ENCODE results near the gene SMIM23. TPM values are rescaled to one million over a fixed set of nuclear protein-coding genes. Genes with fewer than 3 reads are reported as not detected.

SMIM23 gene
- total and polyA plus RNA-seq, 2 donors (not counting 3 experiments of a cell fraction or from before 2014, with no cell fraction given): not detected

DNA sequence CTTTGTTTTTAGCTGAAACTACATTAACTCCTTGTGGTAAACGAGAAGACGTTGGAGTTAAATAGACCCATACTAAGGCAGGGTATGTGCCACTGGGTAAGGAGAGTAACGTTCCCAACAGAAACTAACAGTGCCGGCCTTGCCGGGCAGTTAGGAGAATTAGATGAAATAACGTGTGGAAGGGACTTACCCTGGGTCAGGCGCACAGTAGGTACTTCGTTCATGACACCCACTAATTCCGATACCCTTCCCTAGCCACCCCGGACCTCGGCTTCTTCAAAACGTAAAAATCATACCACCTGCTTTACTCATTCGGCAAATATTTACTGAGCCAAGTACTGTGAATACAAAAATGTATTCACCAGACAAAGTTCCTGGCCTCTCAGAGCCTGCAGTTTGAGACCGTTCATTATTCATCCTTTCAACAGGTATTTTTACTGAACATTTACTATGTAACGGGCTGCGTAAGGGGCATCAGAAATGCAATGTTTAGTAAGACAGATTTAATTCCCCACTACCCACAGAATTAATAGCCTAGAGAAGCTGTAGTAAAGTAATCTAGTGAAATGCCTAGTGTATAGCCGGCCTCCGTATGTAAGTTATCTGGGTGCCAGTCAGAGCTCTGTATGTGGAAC lies 3.2 kb upstream of the SMIM23 start:
- Histone ChIP-seq H3K27ac (ENCODE audit: insufficient read depth, low read depth, low read length) (no peak overlapping the region), H2AFZ (ENCODE audit: low read depth, low read length) (no peak overlapping the region), H3K27me3 (ENCODE audit: control insufficient read depth in 2 of 2, insufficient read depth in 2 of 2, low read length in 2 of 2) (peaks cover 6 to 7% of the 10 kb centered on the region in 2 experiments), H3K9me3 (replicated peaks; ENCODE audit: control insufficient read depth, insufficient read depth, low read length) (no peaks in the 10 kb centered on the region), H3K79me2 (ENCODE audit: control insufficient read depth, insufficient read depth, low read length) (no peaks in the 10 kb centered on the region), H3K36me3 (ENCODE audit: control insufficient read depth in 2 of 2, extremely low read depth in 1 of 2, insufficient read depth in 2 of 2, low read length in 2 of 2) (no peaks in the 10 kb centered on the region), H3K4me3 (replicated peaks in 1 of 3; ENCODE audit: insufficient read depth in 1 of 3, low read depth in 1 of 3, low read length in 3 of 3) (no peak overlapping the region), H3K4me2 (ENCODE audit: insufficient read depth, low read length) (no peak overlapping the region), H4K20me1 (replicated peaks; ENCODE audit: control insufficient read depth, extremely low read depth, insufficient read depth, low read length) (no peaks in the 10 kb centered on the region), H3K4me1 (ENCODE audit: control insufficient read depth, extremely low read depth, insufficient read depth, low read length) (no peaks in the 10 kb centered on the region), H3K9ac (replicated peaks; ENCODE audit: extremely low read depth, insufficient read depth, low read length) (no peak overlapping the region), H3K9me1 (replicated peaks; ENCODE audit: control insufficient read depth, extremely low read depth, insufficient read depth, low read length) (no peaks in the 10 kb centered on the region)
- no peak for DNase-seq (ENCODE audit: low read depth, low spot score)
- intact Hi-C loops (cut with micrococcal nuclease) (no loop called here), dilution Hi-C loops (cut with MboI; ENCODE audit: extremely low pct_ligation_motif_present, low sequenced_read_pairs) (no loop called here)
- ChIA-PET CTCF (interaction anchor here (1.4 to 1.5 kb wide), 2 partner anchors 13 to 55 kb away, joined by 3 read pairs; no protein-coding TSS in a partner anchor), POLR2A (no interaction called here)
- no peak for FAIRE-seq
- no TSS peak for BruUV-seq (replicated peaks)
- TF ChIP-seq MYC (IDR thresholded peaks at IDR 0.05; ENCODE audit: low read depth, low read length) (no peak), JUN (IDR thresholded peaks at IDR 0.05; ENCODE audit: borderline replicate concordance, insufficient read depth, insufficient read length, low read depth) (no peak), GATA2 (IDR thresholded peaks at IDR 0.05; ENCODE audit: insufficient read depth, insufficient read length, low read depth, low read length) (no peak), FOS (IDR thresholded peaks at IDR 0.05; ENCODE audit: borderline replicate concordance, insufficient read depth, low read length) (no peak)

GRCh38 chr5:171783051-171783450 lies 2.6 kb upstream of the SMIM23 start:
- Histone ChIP-seq H3K27ac (ENCODE audit: insufficient read depth, low read depth, low read length) (no peak overlapping the region), H3K27me3 (ENCODE audit: control insufficient read depth in 2 of 2, insufficient read depth in 2 of 2, low read length in 2 of 2) (peaks cover 3 to 8% of the 10 kb centered on the region in 2 experiments), H3K9me1 (replicated peaks; ENCODE audit: control insufficient read depth, extremely low read depth, insufficient read depth, low read length) (no peaks in the 10 kb centered on the region), H3K4me2 (ENCODE audit: insufficient read depth, low read length) (no peak overlapping the region), H3K9me3 (replicated peaks; ENCODE audit: control insufficient read depth, insufficient read depth, low read length) (no peaks in the 10 kb centered on the region), H3K9ac (replicated peaks; ENCODE audit: extremely low read depth, insufficient read depth, low read length) (no peak overlapping the region), H2AFZ (ENCODE audit: low read depth, low read length) (no peak overlapping the region), H3K79me2 (ENCODE audit: control insufficient read depth, insufficient read depth, low read length) (no peaks in the 10 kb centered on the region), H3K36me3 (ENCODE audit: control insufficient read depth in 2 of 2, extremely low read depth in 1 of 2, insufficient read depth in 2 of 2, low read length in 2 of 2) (no peaks in the 10 kb centered on the region), H3K4me3 (replicated peaks in 1 of 3; ENCODE audit: insufficient read depth in 1 of 3, low read depth in 1 of 3, low read length in 3 of 3) (no peak overlapping the region), H3K4me1 (ENCODE audit: control insufficient read depth, extremely low read depth, insufficient read depth, low read length) (no peaks in the 10 kb centered on the region), H4K20me1 (replicated peaks; ENCODE audit: control insufficient read depth, extremely low read depth, insufficient read depth, low read length) (no peaks in the 10 kb centered on the region)
- intact Hi-C loops (cut with micrococcal nuclease): no loop called here
- no peak for FAIRE-seq
- dilution Hi-C loops (cut with MboI; ENCODE audit: extremely low pct_ligation_motif_present, low sequenced_read_pairs): no loop called here
- POLR2A ChIA-PET: no interaction called here
- DNase-seq (ENCODE audit: low read depth, low spot score): no peak
- TF ChIP-seq, protein P1, sequence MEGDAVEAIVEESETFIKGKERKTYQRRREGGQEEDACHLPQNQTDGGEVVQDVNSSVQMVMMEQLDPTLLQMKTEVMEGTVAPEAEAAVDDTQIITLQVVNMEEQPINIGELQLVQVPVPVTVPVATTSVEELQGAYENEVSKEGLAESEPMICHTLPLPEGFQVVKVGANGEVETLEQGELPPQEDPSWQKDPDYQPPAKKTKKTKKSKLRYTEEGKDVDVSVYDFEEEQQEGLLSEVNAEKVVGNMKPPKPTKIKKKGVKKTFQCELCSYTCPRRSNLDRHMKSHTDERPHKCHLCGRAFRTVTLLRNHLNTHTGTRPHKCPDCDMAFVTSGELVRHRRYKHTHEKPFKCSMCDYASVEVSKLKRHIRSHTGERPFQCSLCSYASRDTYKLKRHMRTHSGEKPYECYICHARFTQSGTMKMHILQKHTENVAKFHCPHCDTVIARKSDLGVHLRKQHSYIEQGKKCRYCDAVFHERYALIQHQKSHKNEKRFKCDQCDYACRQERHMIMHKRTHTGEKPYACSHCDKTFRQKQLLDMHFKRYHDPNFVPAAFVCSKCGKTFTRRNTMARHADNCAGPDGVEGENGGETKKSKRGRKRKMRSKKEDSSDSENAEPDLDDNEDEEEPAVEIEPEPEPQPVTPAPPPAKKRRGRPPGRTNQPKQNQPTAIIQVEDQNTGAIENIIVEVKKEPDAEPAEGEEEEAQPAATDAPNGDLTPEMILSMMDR (IDR thresholded peaks at IDR 0.05; ENCODE audit: extremely low read depth in 1 of 2, insufficient read depth in 1 of 2, low read depth in 1 of 2, low read length in 2 of 2): no peak
- TF ChIP-seq POLR2AphosphoS5 (IDR thresholded peaks at IDR 0.05; ENCODE audit: insufficient read depth, low read depth, low read length): no peak
- no TSS peak for BruUV-seq (replicated peaks)
- CTCF ChIA-PET: interaction anchor here (1.2 to 1.5 kb wide), 3 partner anchors 12 to 153 kb away, joined by 3 read pairs; no protein-coding TSS in a partner anchor
